Parathyroid adenoma (tissue), 2 donors: ENCODE data around the gene FMO3.

Experiments used
- H2AFZ ChIP-seq: fragments of 300-600 bp; sonication (generic); one replicate; pipeline ENCODE4 v1.7.0; 2017; ENCODE audit warnings: antibody characterized with exemption, mild to moderate bottlenecking
- H3K27ac ChIP-seq: fragments of 300-600 bp; sonication (generic); one replicate; pipeline ENCODE4 v1.7.0; 2017
- H3K27me3 ChIP-seq: fragments of 300-600 bp; sonication (generic); one replicate; pipeline ENCODE4 v1.7.0; 2017; ENCODE audit warnings: low read length; ENCODE audit not compliant: control insufficient read depth, insufficient read depth
- H3K36me3 ChIP-seq: fragments of 300-600 bp; sonication (generic); one replicate; pipeline ENCODE4 v1.7.0; 2017; ENCODE audit warnings: low read length; ENCODE audit not compliant: control insufficient read depth, insufficient read depth
- H3K4me1 ChIP-seq: fragments of 300-600 bp; sonication (generic); one replicate; pipeline ENCODE4 v1.7.0; 2017; ENCODE audit warnings: control low read depth
- H3K4me2 ChIP-seq: fragments of 300-600 bp; sonication (generic); one replicate; pipeline ENCODE4 v1.7.0; 2017; ENCODE audit warnings: low read length
- H3K4me3 ChIP-seq: fragments of 300-600 bp; sonication (generic); one replicate; pipeline ENCODE4 v1.7.0; 2017; ENCODE audit warnings: low read depth, low read length
- H3K79me2 ChIP-seq: fragments of 300-600 bp; sonication (generic); one replicate; pipeline ENCODE4 v1.7.0; 2017; ENCODE audit warnings: control low read depth
- H3K9ac ChIP-seq: fragments of 300-600 bp; sonication (generic); one replicate; pipeline ENCODE4 v1.7.0; 2017; ENCODE audit warnings: mild to moderate bottlenecking
- H3K9me3 ChIP-seq: fragments of 300-600 bp; sonication (generic); one replicate; pipeline ENCODE4 v1.7.0; 2017; ENCODE audit warnings: low read length; ENCODE audit not compliant: control insufficient read depth
- TF ChIP-seq, protein P1 (sequence below): fragments of 300-600 bp; sonication (generic); IDR thresholded peaks from one replicate; pipeline ENCODE4 v1.7.0; 2017; ENCODE audit warnings: antibody characterized with exemption, mild to moderate bottlenecking
- donor health status: primary hyperparathyroidism.

The FMO3 gene

DNA sequence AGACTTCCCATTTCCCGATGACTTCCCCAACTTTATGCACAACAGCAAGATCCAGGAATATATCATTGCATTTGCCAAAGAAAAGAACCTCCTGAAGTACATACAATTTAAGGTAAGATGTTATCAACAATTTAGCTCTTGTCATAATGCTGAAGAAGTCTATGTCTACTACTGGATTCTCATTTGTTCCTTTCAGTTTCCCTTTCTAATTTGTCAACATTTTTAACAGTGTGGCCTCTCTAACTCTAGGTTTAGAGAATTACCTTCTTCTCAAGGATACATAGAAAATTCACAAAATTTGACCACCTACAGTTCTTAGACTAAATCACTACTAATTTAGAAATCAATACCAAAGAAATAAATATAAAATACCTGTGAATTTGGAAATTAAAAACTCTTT lies 13.2 kb downstream of the FMO3 start:
- H3K4me2 ChIP-seq: no peak overlapping the region
- no peak overlapping the region for H3K4me3 ChIP-seq
- no peaks in the 10 kb centered on the region for H3K9me3 ChIP-seq
- H3K36me3 ChIP-seq: no peaks in the 10 kb centered on the region
- H3K9ac ChIP-seq: no peak overlapping the region
- H3K27ac ChIP-seq: no peak overlapping the region
- H2AFZ ChIP-seq: no peak overlapping the region
- no peaks in the 10 kb centered on the region for H3K27me3 ChIP-seq
- TF ChIP-seq, protein P1, sequence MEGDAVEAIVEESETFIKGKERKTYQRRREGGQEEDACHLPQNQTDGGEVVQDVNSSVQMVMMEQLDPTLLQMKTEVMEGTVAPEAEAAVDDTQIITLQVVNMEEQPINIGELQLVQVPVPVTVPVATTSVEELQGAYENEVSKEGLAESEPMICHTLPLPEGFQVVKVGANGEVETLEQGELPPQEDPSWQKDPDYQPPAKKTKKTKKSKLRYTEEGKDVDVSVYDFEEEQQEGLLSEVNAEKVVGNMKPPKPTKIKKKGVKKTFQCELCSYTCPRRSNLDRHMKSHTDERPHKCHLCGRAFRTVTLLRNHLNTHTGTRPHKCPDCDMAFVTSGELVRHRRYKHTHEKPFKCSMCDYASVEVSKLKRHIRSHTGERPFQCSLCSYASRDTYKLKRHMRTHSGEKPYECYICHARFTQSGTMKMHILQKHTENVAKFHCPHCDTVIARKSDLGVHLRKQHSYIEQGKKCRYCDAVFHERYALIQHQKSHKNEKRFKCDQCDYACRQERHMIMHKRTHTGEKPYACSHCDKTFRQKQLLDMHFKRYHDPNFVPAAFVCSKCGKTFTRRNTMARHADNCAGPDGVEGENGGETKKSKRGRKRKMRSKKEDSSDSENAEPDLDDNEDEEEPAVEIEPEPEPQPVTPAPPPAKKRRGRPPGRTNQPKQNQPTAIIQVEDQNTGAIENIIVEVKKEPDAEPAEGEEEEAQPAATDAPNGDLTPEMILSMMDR: no peak
- H3K4me1 ChIP-seq: no peaks in the 10 kb centered on the region
- no peaks in the 10 kb centered on the region for H3K79me2 ChIP-seq

DNA sequence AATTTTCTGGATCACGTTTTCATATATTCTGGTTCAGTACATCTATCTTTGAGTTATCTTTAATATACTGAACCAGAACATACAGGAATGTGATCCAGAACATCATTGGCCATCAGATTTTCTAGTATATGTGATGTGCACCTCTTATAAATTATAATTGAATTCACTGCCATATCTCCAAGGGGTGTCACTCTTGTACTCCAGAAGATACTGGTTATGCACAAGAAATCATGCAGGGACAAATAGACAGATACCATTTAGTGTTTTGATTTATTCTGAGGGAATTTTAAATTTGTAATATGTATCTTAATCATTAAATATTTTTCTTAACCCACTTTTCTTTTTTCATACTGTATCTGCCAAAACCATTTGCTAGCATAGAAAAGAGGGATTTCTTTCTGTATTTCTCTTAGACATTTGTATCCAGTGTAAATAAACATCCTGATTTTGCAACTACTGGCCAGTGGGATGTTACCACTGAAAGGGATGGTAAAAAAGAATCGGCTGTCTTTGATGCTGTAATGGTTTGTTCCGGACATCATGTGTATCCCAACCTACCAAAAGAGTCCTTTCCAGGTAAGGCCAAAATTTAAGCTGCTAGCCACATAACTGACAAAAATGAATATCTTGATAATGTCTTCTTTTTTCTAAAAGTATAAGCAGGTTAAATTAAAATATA lies 16.7 kb downstream of the FMO3 start:
- Histone ChIP-seq H3K27ac (no peak overlapping the region), H3K4me1 (no peaks in the 10 kb centered on the region)

DNA sequence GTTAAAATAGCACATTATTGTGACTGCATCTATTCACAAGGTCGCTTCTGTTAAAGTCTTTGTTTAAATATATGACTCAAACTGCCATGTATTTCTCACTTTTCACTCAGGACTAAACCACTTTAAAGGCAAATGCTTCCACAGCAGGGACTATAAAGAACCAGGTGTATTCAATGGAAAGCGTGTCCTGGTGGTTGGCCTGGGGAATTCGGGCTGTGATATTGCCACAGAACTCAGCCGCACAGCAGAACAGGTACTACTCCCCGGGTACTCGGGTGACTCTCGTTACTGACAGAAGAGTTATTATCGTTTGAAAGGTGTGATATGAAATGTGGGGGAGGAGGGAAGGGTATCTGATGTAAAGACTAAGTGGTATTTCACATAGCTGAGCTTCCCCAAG lies 17.3 kb downstream of the FMO3 start:
- Histone ChIP-seq H3K27ac (no peak overlapping the region), H3K27me3 (no peaks in the 10 kb centered on the region), H3K79me2 (no peaks in the 10 kb centered on the region), H3K4me2 (no peak overlapping the region), H2AFZ (no peak overlapping the region), H3K4me1 (no peaks in the 10 kb centered on the region), H3K36me3 (no peaks in the 10 kb centered on the region), H3K4me3 (no peak overlapping the region), H3K9ac (no peak overlapping the region), H3K9me3 (no peaks in the 10 kb centered on the region)
- TF ChIP-seq, protein P1: no peak

More for the DNA sequence above, 16.7 kb downstream of the FMO3 start:
- Histone ChIP-seq H3K4me2 (no peak overlapping the region), H2AFZ (no peak overlapping the region), H3K4me3 (no peak overlapping the region), H3K9me3 (no peaks in the 10 kb centered on the region), H3K27me3 (no peaks in the 10 kb centered on the region), H3K79me2 (no peaks in the 10 kb centered on the region), H3K9ac (no peak overlapping the region), H3K36me3 (no peaks in the 10 kb centered on the region)
- TF ChIP-seq, protein P1: no peak

DNA sequence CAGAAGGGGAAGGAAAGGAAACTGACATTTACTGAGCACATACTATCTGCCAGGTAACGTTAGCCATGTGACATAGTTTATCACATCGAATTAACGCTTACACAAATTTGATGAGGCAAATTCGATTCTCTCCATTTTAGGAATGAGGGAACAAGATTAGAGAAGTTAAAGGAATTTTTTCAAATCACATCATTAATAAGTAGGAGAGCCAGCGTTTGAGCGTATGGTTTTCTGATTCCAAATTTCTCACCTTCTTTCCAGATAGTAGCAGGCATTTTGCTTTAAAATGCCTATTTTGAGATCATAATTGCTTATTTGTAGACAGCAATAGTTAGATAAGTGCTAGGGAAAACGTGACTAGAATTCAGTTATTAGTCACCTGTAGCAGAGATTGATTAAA lies 19.3 kb downstream of the FMO3 start:
- Histone ChIP-seq H3K4me3 (no peak overlapping the region), H2AFZ (no peak overlapping the region), H3K36me3 (no peaks in the 10 kb centered on the region), H3K27ac (no peak overlapping the region), H3K4me2 (no peak overlapping the region), H3K27me3 (no peaks in the 10 kb centered on the region), H3K9me3 (no peaks in the 10 kb centered on the region), H3K4me1 (no peaks in the 10 kb centered on the region), H3K79me2 (no peaks in the 10 kb centered on the region), H3K9ac (no peak overlapping the region)
- TF ChIP-seq, protein P1: no peak
